ENCODE data around the gene SNX7. TPM values are rescaled to one million over a fixed set of nuclear protein-coding genes. Genes with fewer than 3 reads are reported as not detected.

SNX7 gene
- total and polyA plus RNA-seq, 4 donors = 29.3 to 61.7 (median 35.4) TPM

GRCh38 chr1:98704474-98704873 is 43.0 kb downstream of the SNX7 start:
- WGBS, 2 donors = 88 to 91% methylated on average over 4 of the region's 4 CpGs
- Histone ChIP-seq H3K4me1 (ENCODE audit: control insufficient read depth in 1 of 2, insufficient read depth in 2 of 2, low read length in 2 of 2) (no peaks in the 10 kb centered on the region), H3K4me3 (ENCODE audit: low read length in 2 of 2) (no peak overlapping the region), H3K27me3 (ENCODE audit: control insufficient read depth in 1 of 2, insufficient read depth in 2 of 2, low read length in 1 of 2) (no peaks in the 10 kb centered on the region), H3K9me3 (ENCODE audit: control insufficient read depth, low read length) (no peaks in the 10 kb centered on the region), H3K27ac (ENCODE audit: low read depth in 1 of 2, low read length in 2 of 2) (no peak overlapping the region), H3K36me3 (ENCODE audit: control insufficient read depth in 1 of 2, insufficient read depth in 2 of 2, low read length in 1 of 2) (peaks cover 0 to 4% of the 10 kb centered on the region in 2 donors)
- ATAC-seq (ENCODE audit: low FRiP score) (no peak), DNase-seq (no peak)
- intact Hi-C loops (cut with DNase I) = no loop called here

GRCh38 chr1:98704971-98705370 is 43.5 kb downstream of the SNX7 start:
- H3K27ac ChIP-seq (ENCODE audit: low read depth in 1 of 2, low read length in 2 of 2) = no peak overlapping the region
- peaks cover 0 to 4% of the 10 kb centered on the region in 2 donors for H3K36me3 ChIP-seq (ENCODE audit: control insufficient read depth in 1 of 2, insufficient read depth in 2 of 2, low read length in 1 of 2)
- 92 to 97% methylated on average over 1 of the region's 1 CpG for WGBS, 2 donors
- no peaks in the 10 kb centered on the region for H3K27me3 ChIP-seq (ENCODE audit: control insufficient read depth in 1 of 2, insufficient read depth in 2 of 2, low read length in 1 of 2)
- H3K4me1 ChIP-seq (ENCODE audit: control insufficient read depth in 1 of 2, insufficient read depth in 2 of 2, low read length in 2 of 2) = no peaks in the 10 kb centered on the region
- intact Hi-C loops (cut with DNase I) = no loop called here
- H3K4me3 ChIP-seq (ENCODE audit: low read length in 2 of 2) = no peak overlapping the region
- DNase-seq (no peak), ATAC-seq (ENCODE audit: low FRiP score) (no peak)
- no peaks in the 10 kb centered on the region for H3K9me3 ChIP-seq (ENCODE audit: control insufficient read depth, low read length)

- Histone ChIP-seq H3K4me3 (ENCODE audit: low read length in 2 of 2) (no peak overlapping the region), H3K36me3 (ENCODE audit: control insufficient read depth in 1 of 2, insufficient read depth in 2 of 2, low read length in 1 of 2) (peaks cover 0 to 4% of the 10 kb centered on the region in 2 donors), H3K27me3 (ENCODE audit: control insufficient read depth in 1 of 2, insufficient read depth in 2 of 2, low read length in 1 of 2) (no peaks in the 10 kb centered on the region), H3K9me3 (ENCODE audit: control insufficient read depth, low read length) (no peaks in the 10 kb centered on the region), H3K4me1 (ENCODE audit: control insufficient read depth in 1 of 2, insufficient read depth in 2 of 2, low read length in 2 of 2) (no peaks in the 10 kb centered on the region), H3K27ac (ENCODE audit: low read depth in 1 of 2, low read length in 2 of 2) (no peak overlapping the region)
- DNase-seq (no peak), ATAC-seq (ENCODE audit: low FRiP score) (no peak)
- intact Hi-C loops (cut with DNase I) = no loop called here
- 92 to 94% methylated on average over 2 of the region's 2 CpGs for WGBS, 2 donors
Measured at GRCh38 chr1:98705591-98705990, 44.1 kb downstream of the SNX7 start.

GRCh38 chr1:98706173-98706843 is 44.8 kb downstream of the SNX7 start:
- no peak overlapping the region for H3K27ac ChIP-seq (ENCODE audit: low read depth in 1 of 2, low read length in 2 of 2)
- no peak for ATAC-seq (ENCODE audit: low FRiP score)
- no peak for DNase-seq
- no peaks in the 10 kb centered on the region for H3K4me1 ChIP-seq (ENCODE audit: control insufficient read depth in 1 of 2, insufficient read depth in 2 of 2, low read length in 2 of 2)
- intact Hi-C loops (cut with DNase I) = no loop called here
- WGBS, 2 donors = 95 to 96% methylated on average over 4 of the region's 4 CpGs
- H3K9me3 ChIP-seq (ENCODE audit: control insufficient read depth, low read length) = no peaks in the 10 kb centered on the region
- H3K36me3 ChIP-seq (ENCODE audit: control insufficient read depth in 1 of 2, insufficient read depth in 2 of 2, low read length in 1 of 2) = peaks cover 0 to 4% of the 10 kb centered on the region in 2 donors
- H3K27me3 ChIP-seq (ENCODE audit: control insufficient read depth in 1 of 2, insufficient read depth in 2 of 2, low read length in 1 of 2) = no peaks in the 10 kb centered on the region
- H3K4me3 ChIP-seq (ENCODE audit: low read length in 2 of 2) = no peak overlapping the region

GRCh38 chr1:98707556-98707955 is 46.0 kb downstream of the SNX7 start:
- no peaks in the 10 kb centered on the region for H3K9me3 ChIP-seq (ENCODE audit: control insufficient read depth, low read length)
- H3K27ac ChIP-seq (ENCODE audit: low read depth in 1 of 2, low read length in 2 of 2) = no peak overlapping the region
- no peaks in the 10 kb centered on the region for H3K4me1 ChIP-seq (ENCODE audit: control insufficient read depth in 1 of 2, insufficient read depth in 2 of 2, low read length in 2 of 2)
- H3K36me3 ChIP-seq (ENCODE audit: control insufficient read depth in 1 of 2, insufficient read depth in 2 of 2, low read length in 1 of 2) = peaks cover 0 to 4% of the 10 kb centered on the region in 2 donors
- DNase-seq (no peak), ATAC-seq (ENCODE audit: low FRiP score) (no peak)
- intact Hi-C loops (cut with DNase I) = no loop called here
- H3K4me3 ChIP-seq (ENCODE audit: low read length in 2 of 2) = no peak overlapping the region
- no peaks in the 10 kb centered on the region for H3K27me3 ChIP-seq (ENCODE audit: control insufficient read depth in 1 of 2, insufficient read depth in 2 of 2, low read length in 1 of 2)

GRCh38 chr1:98709906-98710305 is 48.4 kb downstream of the SNX7 start:
- no peak for DNase-seq
- ATAC-seq (ENCODE audit: low FRiP score) = no peak
- H3K4me1 ChIP-seq (ENCODE audit: control insufficient read depth in 1 of 2, insufficient read depth in 2 of 2, low read length in 2 of 2) = no peaks in the 10 kb centered on the region
- no peaks in the 10 kb centered on the region for H3K9me3 ChIP-seq (ENCODE audit: control insufficient read depth, low read length)
- WGBS, 2 donors = 96 to 98% methylated on average over 3 of the region's 3 CpGs
- no peaks in the 10 kb centered on the region for H3K27me3 ChIP-seq (ENCODE audit: control insufficient read depth in 1 of 2, insufficient read depth in 2 of 2, low read length in 1 of 2)
- H3K27ac ChIP-seq (ENCODE audit: low read depth in 1 of 2, low read length in 2 of 2) = no peak overlapping the region
- H3K4me3 ChIP-seq (ENCODE audit: low read length in 2 of 2) = no peak overlapping the region
- peaks cover 0 to 2% of the 10 kb centered on the region in 2 donors for H3K36me3 ChIP-seq (ENCODE audit: control insufficient read depth in 1 of 2, insufficient read depth in 2 of 2, low read length in 1 of 2)
- intact Hi-C loops (cut with DNase I) = no loop called here

GRCh38 chr1:98723574-98723973 is 62.1 kb downstream of the SNX7 start:
- intact Hi-C loops (cut with DNase I) = no loop called here
- Histone ChIP-seq H3K4me1 (ENCODE audit: control insufficient read depth in 1 of 2, insufficient read depth in 2 of 2, low read length in 2 of 2) (peaks cover 0 to 4% of the 10 kb centered on the region in 2 donors), H3K36me3 (ENCODE audit: control insufficient read depth in 1 of 2, insufficient read depth in 2 of 2, low read length in 1 of 2) (no peaks in the 10 kb centered on the region), H3K4me3 (ENCODE audit: low read length in 2 of 2) (no peak overlapping the region), H3K9me3 (ENCODE audit: control insufficient read depth, low read length) (no peaks in the 10 kb centered on the region), H3K27ac (ENCODE audit: low read depth in 1 of 2, low read length in 2 of 2) (no peak overlapping the region), H3K27me3 (ENCODE audit: control insufficient read depth in 1 of 2, insufficient read depth in 2 of 2, low read length in 1 of 2) (no peaks in the 10 kb centered on the region)
- no peak for DNase-seq
- 87 to 90% methylated on average over 8 of the region's 8 CpGs for WGBS, 2 donors
- no peak for ATAC-seq (ENCODE audit: low FRiP score)

GRCh38 chr1:98732985-98733781 is 71.7 kb downstream of the SNX7 start:
- Histone ChIP-seq H3K4me1 (ENCODE audit: control insufficient read depth in 1 of 2, insufficient read depth in 2 of 2, low read length in 2 of 2) (no peaks in the 10 kb centered on the region), H3K9me3 (ENCODE audit: control insufficient read depth, low read length) (no peaks in the 10 kb centered on the region), H3K27ac (ENCODE audit: low read depth in 1 of 2, low read length in 2 of 2) (no peak overlapping the region), H3K4me3 (ENCODE audit: low read length in 2 of 2) (no peak overlapping the region), H3K27me3 (ENCODE audit: control insufficient read depth in 1 of 2, insufficient read depth in 2 of 2, low read length in 1 of 2) (no peaks in the 10 kb centered on the region), H3K36me3 (ENCODE audit: control insufficient read depth in 1 of 2, insufficient read depth in 2 of 2, low read length in 1 of 2) (no peaks in the 10 kb centered on the region)
- 62 to 65% methylated on average over 9 of the region's 9 CpGs for WGBS, 2 donors
- ATAC-seq (ENCODE audit: low FRiP score) (no peak), DNase-seq (no peak)
- intact Hi-C loops (cut with DNase I) = no loop called here

GRCh38 chr1:98733782-98734112 is 72.2 kb downstream of the SNX7 start:
- peak; percentile 29 for ATAC-seq (ENCODE audit: low FRiP score)
- Histone ChIP-seq H3K27ac (ENCODE audit: low read depth in 1 of 2, low read length in 2 of 2) (no peak overlapping the region), H3K9me3 (ENCODE audit: control insufficient read depth, low read length) (no peaks in the 10 kb centered on the region), H3K27me3 (ENCODE audit: control insufficient read depth in 1 of 2, insufficient read depth in 2 of 2, low read length in 1 of 2) (no peaks in the 10 kb centered on the region), H3K4me1 (ENCODE audit: control insufficient read depth in 1 of 2, insufficient read depth in 2 of 2, low read length in 2 of 2) (no peaks in the 10 kb centered on the region), H3K4me3 (ENCODE audit: low read length in 2 of 2) (no peak overlapping the region), H3K36me3 (ENCODE audit: control insufficient read depth in 1 of 2, insufficient read depth in 2 of 2, low read length in 1 of 2) (no peaks in the 10 kb centered on the region)
- intact Hi-C loops (cut with DNase I) = no loop called here
- no peak for DNase-seq

Measured in aorta (tissue), 5 donors.